Kidney (tissue), 14 donors: ENCODE measurements around the gene UBE2J2. TPM values are rescaled to one million over a fixed set of nuclear protein-coding genes. Genes with fewer than 3 reads are reported as not detected.

ENCODE experiments used
- DNase-seq, 5 donors: peaks; one replicate each; pipeline ENCODE4 v3.0.0-alpha.2; 2013 to 2020
- FAIRE-seq: peaks from 2 replicates; lab custom pipeline; 2012; peaks lifted over from hg19 to GRCh38; lab: Jason Lieb, UNC
- H3K27ac ChIP-seq, 2 donors: one replicate each; pipeline ENCODE4 v1.7.0; 2013; ENCODE audit warnings: low read depth in 2 of 2, low read length in 2 of 2, inconsistent platforms in 1 of 2
- H3K27me3 ChIP-seq: one replicate; pipeline ENCODE4 v1.7.1; 2013; ENCODE audit warnings: low read length, inconsistent platforms; ENCODE audit not compliant: control insufficient read depth, insufficient read depth
- H3K36me3 ChIP-seq, 3 donors: one replicate each; pipeline versions ENCODE4 v1.7.0 to v1.7.1; 2013; ENCODE audit warnings: low read length in 3 of 3, control low read depth in 1 of 3, inconsistent platforms in 1 of 3; ENCODE audit not compliant: insufficient read depth in 3 of 3, control insufficient read depth in 2 of 3
- H3K4me1 ChIP-seq, 3 donors: one replicate each; pipeline versions ENCODE4 v1.7.0 to v1.7.1; 2013; ENCODE audit warnings: low read length in 3 of 3, inconsistent platforms in 1 of 3, low read depth in 1 of 3; ENCODE audit not compliant: control insufficient read depth in 2 of 3, insufficient read depth in 2 of 3
- H3K4me3 ChIP-seq, 3 donors: one replicate each; pipeline versions ENCODE4 v1.7.0 to v1.8.1; 2013; ENCODE audit warnings: low read length in 3 of 3, control low read depth in 1 of 3, inconsistent platforms in 1 of 3
- H3K9ac ChIP-seq, 3 donors: one replicate each; pipeline versions ENCODE4 v1.7.0 to v1.7.1; 2013; ENCODE audit warnings: low read length in 3 of 3, control low read depth in 1 of 3, inconsistent platforms in 1 of 3
- H3K9me3 ChIP-seq, 3 donors: one replicate each; pipeline versions ENCODE4 v1.7.0 to v1.7.1; 2013; ENCODE audit warnings: low read length in 3 of 3, control low read depth in 1 of 3, inconsistent platforms in 1 of 3; ENCODE audit not compliant: control insufficient read depth in 2 of 3, insufficient read depth in 1 of 3
- intact Hi-C: fragments of 100-400 bp; cut with DNase I; formaldehyde crosslinking; loops from one replicate; pipeline ENCODE4 v1.11.1; 2022
- polyA plus RNA-seq: library from polyadenylated mRNA; stranded (reverse); fragments of 350-450 nt; fragmentation: Illumina TruSeq; extraction: RNeasy Lipid Tissue Mini Kit (QIAGEN cat#74804); gene quantifications from one replicate; pipeline ENCODE4 v1.2.3, GENCODE V29; 2014; ENCODE audit warnings: low read depth, low replicate concordance; ENCODE audit not compliant: insufficient read depth
- total RNA-seq: library from RNA; stranded (reverse); fragmentation: NEBNext Ultra II Directional; extraction: Animal tissue kit (Norgen Biotek cat#: 25700); gene quantifications from one replicate; pipeline ENCODE4 v1.2.1, GENCODE V29; 2021
- TF ChIP-seq, protein P1 (sequence below): IDR thresholded peaks from 3 replicates; pipeline ENCODE4 v1.5.1; 2012; ENCODE audit warnings: mild to moderate bottlenecking, moderate library complexity, borderline replicate concordance; ENCODE audit not compliant: insufficient read depth; ENCODE audit errors: extremely low read depth
- donor health status: control.
- donor health status: control.
- donor health status: control.
- donor health status: control.
- donor health status: control.
- donor health status: DM: yes; HTN: yes; CAD: no.
- donor health status: Normal renal cell carcinoma (clear cell type).

UBE2J2 gene
- total and polyA plus RNA-seq, 2 donors from 2014 or later: 56.6 to 57.4 TPM

GRCh38 chr1:1228596-1229321 lies 44.9 kb downstream of the UBE2J2 start:
- Histone ChIP-seq H3K36me3 (peaks cover 0 to 19% (median 13%) of the 10 kb centered on the region in 3 donors), H3K4me1 (peaks cover 0 to 25% (median 12%) of the 10 kb centered on the region in 3 donors), H3K27ac (no peak overlapping the region), H3K4me3 (no peak overlapping the region), H3K9me3 (no peaks in the 10 kb centered on the region), H3K9ac (no peak overlapping the region), H3K27me3 (no peaks in the 10 kb centered on the region)
- TF ChIP-seq, protein P1, sequence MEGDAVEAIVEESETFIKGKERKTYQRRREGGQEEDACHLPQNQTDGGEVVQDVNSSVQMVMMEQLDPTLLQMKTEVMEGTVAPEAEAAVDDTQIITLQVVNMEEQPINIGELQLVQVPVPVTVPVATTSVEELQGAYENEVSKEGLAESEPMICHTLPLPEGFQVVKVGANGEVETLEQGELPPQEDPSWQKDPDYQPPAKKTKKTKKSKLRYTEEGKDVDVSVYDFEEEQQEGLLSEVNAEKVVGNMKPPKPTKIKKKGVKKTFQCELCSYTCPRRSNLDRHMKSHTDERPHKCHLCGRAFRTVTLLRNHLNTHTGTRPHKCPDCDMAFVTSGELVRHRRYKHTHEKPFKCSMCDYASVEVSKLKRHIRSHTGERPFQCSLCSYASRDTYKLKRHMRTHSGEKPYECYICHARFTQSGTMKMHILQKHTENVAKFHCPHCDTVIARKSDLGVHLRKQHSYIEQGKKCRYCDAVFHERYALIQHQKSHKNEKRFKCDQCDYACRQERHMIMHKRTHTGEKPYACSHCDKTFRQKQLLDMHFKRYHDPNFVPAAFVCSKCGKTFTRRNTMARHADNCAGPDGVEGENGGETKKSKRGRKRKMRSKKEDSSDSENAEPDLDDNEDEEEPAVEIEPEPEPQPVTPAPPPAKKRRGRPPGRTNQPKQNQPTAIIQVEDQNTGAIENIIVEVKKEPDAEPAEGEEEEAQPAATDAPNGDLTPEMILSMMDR: no peak
- FAIRE-seq: no peak
- no peak for DNase-seq
- intact Hi-C loops: no loop called here

DNA sequence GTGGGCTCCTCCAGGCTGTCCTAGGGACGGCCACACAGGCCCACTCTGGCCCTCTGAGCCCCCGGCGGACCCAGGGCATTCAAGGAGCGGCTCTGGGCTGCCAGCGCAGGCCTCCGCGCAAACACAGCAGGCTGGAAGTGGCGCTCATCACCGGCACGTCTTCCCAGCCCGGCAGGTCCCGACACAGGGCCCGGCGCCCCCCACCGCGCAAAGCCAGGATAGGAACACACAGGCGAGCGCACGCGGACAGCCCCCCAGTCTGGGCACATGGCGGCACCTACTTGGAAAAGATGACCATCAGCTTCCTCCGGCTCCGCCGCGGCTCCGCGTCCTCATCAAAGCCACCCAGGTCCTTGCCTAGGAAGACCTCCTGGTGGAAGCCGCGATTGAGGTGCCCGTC lies 45.5 kb downstream of the UBE2J2 start:
- no peak for FAIRE-seq
- H3K36me3 ChIP-seq: peaks cover 0 to 20% (median 15%) of the 10 kb centered on the region in 3 donors
- DNase-seq: no peak

DNA sequence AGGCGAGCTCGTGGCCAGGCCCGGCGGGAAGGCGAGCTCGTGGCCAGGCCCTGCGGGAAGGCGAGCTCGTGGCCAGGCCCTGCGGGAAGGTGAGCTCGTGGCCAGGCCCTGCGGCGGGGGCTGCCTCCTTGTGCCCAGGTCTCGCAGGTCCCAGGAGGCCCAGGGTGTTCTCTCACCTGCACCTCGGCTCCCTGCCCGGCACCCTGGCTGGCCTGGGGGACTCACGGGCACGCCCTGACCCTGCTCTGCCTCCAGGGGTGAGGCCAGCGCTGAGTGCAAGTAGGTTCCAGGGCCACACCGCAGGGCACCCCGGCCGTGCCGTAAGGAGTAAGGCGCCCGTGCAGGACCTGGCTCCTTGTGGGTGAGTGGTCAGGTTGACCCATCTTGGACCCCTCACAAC lies 46.3 kb downstream of the UBE2J2 start:
- Histone ChIP-seq H3K36me3 (peaks cover 4 to 27% (median 21%) of the 10 kb centered on the region in 3 donors), H3K4me3 (no peak overlapping the region), H3K9ac (no peak overlapping the region), H3K9me3 (no peaks in the 10 kb centered on the region), H3K27me3 (no peaks in the 10 kb centered on the region), H3K27ac (no peak overlapping the region), H3K4me1 (peaks cover 0 to 16% (median 12%) of the 10 kb centered on the region in 3 donors)
- intact Hi-C loops: no loop called here
- FAIRE-seq (no peak), DNase-seq (no peak)
- TF ChIP-seq, protein P1: no peak

More for the DNA sequence above, 45.5 kb downstream of the UBE2J2 start:
- no peaks in the 10 kb centered on the region for H3K9me3 ChIP-seq
- no peak overlapping the region for H3K27ac ChIP-seq
- H3K9ac ChIP-seq: no peak overlapping the region
- intact Hi-C loops: no loop called here
- H3K4me3 ChIP-seq: no peak overlapping the region
- peaks cover 0 to 24% (median 12%) of the 10 kb centered on the region in 3 donors for H3K4me1 ChIP-seq
- H3K27me3 ChIP-seq: no peaks in the 10 kb centered on the region
- TF ChIP-seq, protein P1: no peak
